ENCODE data around the gene PCNX4.

The PCNX4 gene

DNA sequence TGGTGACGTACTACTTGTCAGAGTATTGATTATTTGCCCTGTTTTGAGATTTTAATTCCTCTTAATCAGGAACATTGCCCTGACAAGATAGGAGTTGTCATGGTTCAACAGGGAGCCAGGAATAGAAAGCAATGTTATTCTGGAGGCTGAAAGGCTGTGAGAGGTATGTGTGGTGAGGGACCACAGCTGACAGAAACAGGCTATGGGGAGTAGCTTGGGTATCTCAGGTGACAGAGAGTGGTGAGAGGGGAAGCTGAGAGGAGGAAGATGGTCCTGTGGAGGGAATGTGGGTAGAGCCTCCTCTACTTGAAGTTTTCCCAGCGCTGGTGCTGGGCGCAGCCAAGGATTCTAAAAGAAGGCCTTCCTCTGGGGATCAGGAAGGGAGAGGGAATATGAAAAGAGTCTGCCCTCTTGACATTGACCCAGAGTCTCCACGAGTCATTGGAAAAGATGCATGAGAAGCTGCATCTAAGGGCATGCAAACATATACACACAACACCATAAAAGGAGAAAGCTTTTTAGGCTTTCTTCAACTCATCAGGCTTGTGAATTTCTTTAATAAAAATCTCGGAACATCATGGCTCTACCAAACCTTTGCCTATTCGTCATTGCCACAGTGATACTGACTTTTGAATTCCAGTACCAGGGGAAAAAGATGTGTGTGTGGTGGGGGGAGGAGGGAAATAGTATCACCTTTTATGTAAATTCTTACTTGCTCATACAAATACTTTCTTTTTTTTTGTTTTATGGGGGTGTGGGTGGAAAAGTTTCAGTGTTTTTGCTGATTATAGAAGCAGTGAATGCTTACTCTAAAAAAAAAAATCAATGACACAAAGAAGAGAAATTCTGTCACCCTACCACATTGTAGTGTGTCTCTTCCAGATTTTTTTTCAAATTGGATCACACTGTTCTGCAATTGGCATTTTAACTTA, 113.4 kb downstream of the PCNX4 start:
- FAIRE-seq (no peak), DNase-seq (ENCODE audit: low spot score) (no peak)

DNA sequence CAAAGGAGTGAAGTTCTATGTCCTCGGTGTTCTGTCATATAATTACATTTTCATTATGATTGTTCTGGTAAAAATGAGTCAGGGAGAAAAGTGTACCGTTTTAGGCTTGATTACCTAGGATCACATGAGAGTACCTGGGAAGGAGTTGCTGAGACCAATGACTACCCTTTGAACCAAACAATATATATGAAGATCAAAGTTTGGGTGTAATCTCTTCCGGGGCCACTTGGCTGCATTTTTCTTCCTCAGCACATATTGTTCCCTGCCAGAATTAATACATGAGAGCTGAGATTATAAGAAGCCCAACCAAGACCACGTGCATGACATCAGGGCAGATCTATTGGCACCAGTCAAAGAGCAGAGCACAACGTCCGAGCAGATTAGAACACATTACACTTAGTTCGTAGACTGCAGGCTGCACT, 114.5 kb downstream of the PCNX4 start:
- DNase-seq (ENCODE audit: low spot score) (no peak), FAIRE-seq (no peak)

DNA sequence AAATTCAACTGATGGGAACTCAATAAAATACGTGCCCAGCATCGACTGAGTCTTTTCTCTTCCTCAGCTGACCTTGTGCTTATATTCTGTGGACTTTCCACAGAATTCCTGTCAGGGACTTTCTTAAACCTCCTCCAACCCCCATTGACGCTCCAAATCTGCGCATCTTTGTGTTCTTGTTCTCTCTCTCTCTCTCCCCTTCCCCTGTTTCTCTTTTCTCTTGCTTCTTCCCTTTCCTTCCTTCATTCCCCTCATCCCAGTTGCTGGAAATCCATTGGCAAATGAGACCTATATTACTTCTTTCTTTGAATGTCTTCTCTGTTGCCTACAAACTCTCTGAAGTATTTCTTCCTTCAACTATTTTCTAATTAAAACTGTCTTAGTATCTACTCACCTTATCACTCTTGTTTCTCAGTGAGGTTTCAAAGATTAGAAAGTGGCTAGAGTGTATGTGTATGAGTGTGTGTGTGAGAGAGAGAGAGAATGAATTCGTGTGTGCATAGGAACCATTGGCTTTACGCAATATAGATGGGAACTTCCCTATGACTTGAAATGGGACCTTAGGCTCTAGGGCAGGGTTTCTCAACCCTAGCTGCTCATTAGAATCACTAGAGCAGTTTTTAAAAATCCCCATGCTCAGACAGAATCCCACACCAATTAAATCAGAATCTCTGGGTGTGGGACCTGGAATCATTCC, 115.3 kb downstream of the PCNX4 start:
- DNase-seq (ENCODE audit: low spot score) = no peak
- FAIRE-seq = no peak

DNA sequence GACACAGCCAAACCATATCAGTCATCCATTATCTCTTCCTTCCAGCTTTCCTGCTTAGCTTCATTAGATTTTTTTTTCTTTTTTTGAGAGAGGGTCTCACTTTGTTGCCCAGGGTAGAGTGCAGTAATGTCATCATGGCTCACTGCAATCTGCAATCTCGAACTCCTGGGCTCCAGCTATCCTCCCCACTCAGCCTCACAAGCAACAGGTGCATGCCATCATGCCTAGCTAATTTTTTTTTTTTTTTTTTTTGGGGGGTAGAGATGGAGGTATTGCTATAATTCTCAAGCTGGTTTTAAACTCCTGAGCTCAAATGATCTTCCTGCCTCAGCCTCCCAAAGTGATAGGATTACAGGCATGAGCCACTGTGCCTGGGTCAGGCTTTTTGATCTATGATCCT, 119.0 kb downstream of the PCNX4 start:
- FAIRE-seq (no peak), DNase-seq (ENCODE audit: low spot score) (no peak)

DNA sequence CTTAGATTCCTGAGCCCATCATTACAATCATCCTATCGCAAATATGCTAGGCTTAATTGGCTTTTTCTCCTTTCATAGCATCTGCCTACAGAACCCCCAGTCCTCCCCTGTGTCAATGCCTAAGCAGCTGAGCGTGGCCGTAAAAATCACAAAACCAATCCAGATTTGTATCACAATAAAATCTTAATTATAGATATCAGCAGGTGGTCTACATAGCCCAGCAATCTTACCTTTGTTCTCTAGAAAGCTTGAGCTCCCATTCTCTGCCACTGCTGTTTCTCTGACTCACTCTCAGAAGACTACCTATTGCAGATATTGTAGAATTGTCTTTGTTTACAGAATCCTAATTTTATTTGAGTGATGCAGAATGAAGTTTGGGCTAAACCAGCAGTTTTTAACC, 119.4 kb downstream of the PCNX4 start:
- FAIRE-seq (no peak), DNase-seq (ENCODE audit: low spot score) (no peak)

DNA sequence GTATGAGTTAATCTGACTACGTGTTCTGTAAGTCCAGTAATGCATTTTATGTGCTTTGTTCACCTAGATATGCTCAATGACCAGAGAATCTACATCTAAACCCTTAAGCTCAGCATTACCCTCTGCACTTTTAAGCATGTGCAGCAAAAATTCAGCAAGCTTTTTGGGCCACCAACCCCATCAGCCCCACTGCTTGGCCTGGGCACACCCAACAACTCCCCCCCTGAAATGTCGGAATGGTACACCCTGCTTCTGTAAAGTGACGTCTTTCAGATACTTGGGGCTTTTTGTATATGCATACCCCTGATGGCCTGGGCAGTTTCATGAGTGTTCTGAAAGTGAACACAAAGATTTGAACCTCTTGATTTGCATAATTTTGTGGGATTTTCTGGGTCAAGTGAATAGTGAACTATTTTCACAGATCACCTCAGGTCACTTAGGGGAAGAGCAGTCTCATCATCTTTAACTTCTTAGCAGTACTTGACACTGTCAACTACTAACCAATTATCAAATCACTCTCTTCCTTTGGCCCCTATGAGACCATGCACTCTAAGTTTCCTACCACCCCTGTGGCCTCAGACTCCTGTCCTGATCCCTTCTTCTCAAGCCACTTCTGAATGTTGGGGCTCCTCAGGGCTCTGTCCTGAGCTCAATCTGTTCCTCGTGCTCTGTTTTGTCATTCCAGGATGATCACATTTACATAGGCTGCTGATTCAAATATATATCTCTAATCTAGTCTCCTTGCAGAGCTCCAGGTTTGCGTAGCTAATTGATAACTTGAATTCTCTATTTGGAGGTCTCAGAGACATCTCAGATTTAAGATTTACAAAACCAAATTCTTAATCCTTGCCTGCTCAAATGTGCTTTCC, 121.0 kb downstream of the PCNX4 start:
- FAIRE-seq = no peak
- no peak for DNase-seq (ENCODE audit: low spot score)

DNA sequence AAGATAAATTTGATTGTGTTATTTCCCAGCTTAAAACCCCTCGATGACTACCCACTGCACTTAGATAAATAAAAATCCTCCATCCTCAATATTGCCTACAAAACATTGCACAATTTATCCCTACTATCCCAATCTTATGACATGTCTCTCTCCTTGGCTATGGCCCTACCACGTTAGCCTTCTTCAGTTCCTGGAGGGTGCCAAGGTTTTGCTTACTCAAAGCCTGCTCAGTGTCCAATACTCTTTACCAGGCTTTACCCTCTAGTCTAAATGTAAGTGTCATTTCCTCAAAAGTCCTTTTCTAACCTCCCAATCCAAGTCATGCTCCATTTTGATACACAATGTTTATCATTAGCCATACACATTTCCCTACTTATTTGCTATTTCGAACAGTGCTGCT, 122.3 kb downstream of the PCNX4 start:
- no peak for FAIRE-seq
- DNase-seq (ENCODE audit: low spot score) = no peak

DNA sequence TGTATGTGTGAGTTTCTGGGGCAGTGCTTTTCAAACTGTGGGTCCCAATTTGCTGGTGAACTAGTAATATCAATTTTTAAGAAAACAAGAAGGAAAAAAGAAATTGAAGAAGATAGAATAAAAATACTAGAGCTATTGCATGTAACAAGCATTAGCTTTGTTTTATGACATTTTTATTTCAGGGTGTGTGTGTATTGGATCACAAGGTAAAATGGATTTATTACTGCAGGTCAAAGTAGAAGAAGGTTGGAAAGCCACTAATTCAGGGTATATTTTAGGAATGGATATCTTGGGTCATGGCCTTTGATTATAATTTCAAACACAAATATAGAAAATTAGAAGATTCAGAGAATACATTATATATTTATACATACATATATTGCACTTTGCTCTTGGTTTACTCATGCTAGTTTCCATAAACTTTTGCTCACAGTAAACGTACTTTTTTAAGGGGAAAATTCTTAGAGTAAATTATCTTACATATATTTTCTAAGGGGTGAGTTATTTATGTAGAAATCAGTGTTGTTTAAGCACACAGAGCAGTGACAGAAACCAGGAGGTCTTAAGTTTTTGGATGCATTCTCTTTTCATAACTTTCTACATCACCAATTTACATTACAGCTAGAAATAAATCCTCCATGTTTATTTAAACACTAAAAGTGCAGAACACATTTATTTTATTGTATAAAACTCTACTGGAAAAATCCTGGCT, 122.8 kb downstream of the PCNX4 start:
- DNase-seq (ENCODE audit: low spot score) = no peak
- FAIRE-seq = no peak

DNA sequence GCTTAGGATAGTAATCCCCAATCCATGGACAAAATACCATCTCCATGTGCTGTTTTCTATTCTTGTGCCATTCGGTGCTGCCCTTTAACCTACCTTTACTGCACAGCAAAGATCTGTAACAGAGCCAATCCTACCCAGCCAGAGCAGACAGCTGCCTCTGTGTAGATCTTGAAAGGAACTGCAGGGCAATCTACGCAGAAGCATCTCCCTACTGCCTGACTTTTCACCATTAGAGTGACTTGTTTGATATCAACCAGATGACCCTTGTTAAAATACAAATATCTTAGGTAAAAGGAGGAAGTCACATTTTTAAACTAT, 123.4 kb downstream of the PCNX4 start:
- FAIRE-seq = no peak
- no peak for DNase-seq (ENCODE audit: low spot score)

DNA sequence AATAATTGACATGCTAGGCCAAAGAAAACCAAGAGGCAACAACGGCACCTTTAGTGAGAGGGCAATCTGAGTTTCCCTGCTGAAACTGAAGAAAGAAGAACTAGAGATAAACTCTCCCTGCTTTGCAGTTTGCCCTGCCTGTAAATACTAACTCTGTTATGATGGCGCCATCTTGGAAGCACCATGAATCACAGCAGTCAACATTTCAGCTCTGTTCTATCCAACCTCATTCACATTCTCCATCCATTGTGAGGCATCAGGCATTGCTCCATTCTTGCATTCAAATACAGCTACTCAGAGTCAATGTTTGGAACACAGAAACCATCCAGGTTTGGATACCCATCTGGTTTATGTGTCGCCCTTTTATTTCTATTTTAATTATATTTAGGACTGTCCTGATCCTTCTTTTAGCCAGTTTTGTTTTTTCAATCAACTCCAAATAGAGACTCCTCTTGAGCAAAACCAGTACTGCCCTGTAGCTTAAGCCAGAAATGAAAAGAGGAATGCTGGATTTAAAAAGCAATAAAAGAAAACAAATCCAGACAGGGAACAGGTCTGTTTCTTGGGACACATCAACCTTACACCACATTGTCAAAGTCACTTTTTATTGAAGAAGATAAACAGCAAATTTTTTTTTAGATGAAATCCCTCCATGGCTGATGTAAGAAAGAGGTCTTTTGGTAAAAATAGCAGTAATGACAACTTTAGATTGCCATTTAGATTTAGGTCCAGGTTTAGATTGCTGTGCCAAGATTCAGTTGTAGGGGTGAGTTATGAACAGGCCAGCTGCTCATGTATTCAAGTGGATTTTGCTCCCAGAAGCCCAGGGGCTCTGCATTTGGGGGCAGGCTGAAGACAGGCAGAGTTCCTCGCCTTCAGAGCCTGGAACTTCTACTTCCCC, 124.0 kb downstream of the PCNX4 start:
- DNase-seq (ENCODE audit: low spot score) = no peak
- no peak for FAIRE-seq

DNA sequence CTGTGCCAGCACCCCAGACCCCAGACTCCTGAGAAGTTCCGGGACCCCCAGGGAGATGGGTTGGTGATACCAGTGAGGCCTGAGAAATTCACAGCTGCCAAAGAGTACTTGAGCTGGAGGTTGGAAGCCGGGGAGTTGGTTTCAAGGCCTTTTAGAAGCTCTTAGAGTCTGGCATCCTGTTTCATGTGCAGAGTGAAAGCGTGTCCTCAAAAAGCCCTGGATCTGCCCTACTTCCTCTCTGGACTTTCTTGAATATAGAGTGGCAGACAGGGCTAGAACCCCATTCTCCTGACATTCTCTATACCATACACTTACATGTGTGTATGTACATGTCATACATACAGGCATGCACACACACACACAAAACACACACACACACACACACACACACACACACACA, 126.0 kb downstream of the PCNX4 start:
- no peak for DNase-seq (ENCODE audit: low spot score)
- FAIRE-seq = no peak

Data from RCC 7860 (cell line).